GM18517 (cell line): Measurements from ENCODE around the gene MAP4K3.
A peak's percentile ranks its signal among the peaks of the same experiment; 100 is the strongest.

Experiments used
- ATAC-seq: cut with Tn5 transposase; IDR thresholded peaks from one replicate; pipeline ENCODE4 v1.9.1; 2021; ENCODE audit warnings: mild to moderate bottlenecking, moderate library complexity; ENCODE audit not compliant: unreplicated experiment

MAP4K3 gene

GRCh38 chr2:39445934-39446333 is 8.8 kb upstream of the MAP4K3 start:
- ATAC-seq, result no peak

- no peak for ATAC-seq
These were observed 5.9 kb upstream of the MAP4K3 start for GRCh38 chr2:39443009-39443408.

GRCh38 chr2:39437522-39438296 is 624 bp upstream of the MAP4K3 start:
- ATAC-seq, result peak; percentile 42

- ATAC-seq, result peak; percentile 0
These were observed 1.1 kb downstream of the MAP4K3 start for GRCh38 chr2:39435741-39436591.

- ATAC-seq, result no peak
These were observed 1.9 kb downstream of the MAP4K3 start for GRCh38 chr2:39435234-39435633.

- no peak for ATAC-seq
These were observed 2.7 kb downstream of the MAP4K3 start for GRCh38 chr2:39434233-39434897.

GRCh38 chr2:39433586-39434195 is 3.4 kb downstream of the MAP4K3 start:
- no peak for ATAC-seq

- no peak for ATAC-seq
These were observed 4.4 kb downstream of the MAP4K3 start for GRCh38 chr2:39432701-39433100.

GRCh38 chr2:39431592-39432316 is 5.3 kb downstream of the MAP4K3 start:
- ATAC-seq, result no peak

- no peak for ATAC-seq
These were observed 7.3 kb downstream of the MAP4K3 start for GRCh38 chr2:39429746-39430145.

- ATAC-seq, result no peak
These were observed 12.1 kb downstream of the MAP4K3 start for GRCh38 chr2:39424951-39425350.

- ATAC-seq, result no peak
These were observed 14.4 kb downstream of the MAP4K3 start for GRCh38 chr2:39422700-39423099.

GRCh38 chr2:39421354-39421753 is 15.7 kb downstream of the MAP4K3 start:
- no peak for ATAC-seq

GRCh38 chr2:39419282-39420223 is 17.5 kb downstream of the MAP4K3 start:
- ATAC-seq, result no peak

GRCh38 chr2:39418491-39418890 is 18.6 kb downstream of the MAP4K3 start:
- ATAC-seq, result no peak

- ATAC-seq, result no peak
These were observed 20.9 kb downstream of the MAP4K3 start for GRCh38 chr2:39416140-39416539.

GRCh38 chr2:39413063-39413737 is 23.9 kb downstream of the MAP4K3 start:
- ATAC-seq, result no peak

GRCh38 chr2:39411181-39411944 is 25.7 kb downstream of the MAP4K3 start:
- no peak for ATAC-seq
